ENCODE measurements around the gene NANS.

DNA sequence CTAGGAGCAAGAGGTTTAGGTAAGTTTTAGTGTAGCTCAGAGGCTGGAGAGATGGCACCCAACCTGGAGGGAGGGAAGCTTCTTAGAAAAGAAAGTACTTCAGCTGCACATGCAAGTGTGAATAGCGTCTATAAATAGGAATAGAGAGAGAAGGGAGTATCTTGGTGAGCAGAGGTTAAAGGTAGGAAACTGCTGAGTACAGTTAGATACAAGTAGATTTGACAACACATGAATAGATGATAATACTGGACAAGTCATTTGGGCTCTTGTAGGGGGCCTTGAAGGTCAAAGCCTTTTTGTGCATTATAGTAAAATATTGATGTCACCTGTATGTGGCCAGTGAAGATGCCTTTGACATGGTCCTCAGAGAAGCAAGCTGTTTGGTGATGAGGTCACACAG is 39.2 kb upstream of the NANS start:
- TF ChIP-seq, protein P1, sequence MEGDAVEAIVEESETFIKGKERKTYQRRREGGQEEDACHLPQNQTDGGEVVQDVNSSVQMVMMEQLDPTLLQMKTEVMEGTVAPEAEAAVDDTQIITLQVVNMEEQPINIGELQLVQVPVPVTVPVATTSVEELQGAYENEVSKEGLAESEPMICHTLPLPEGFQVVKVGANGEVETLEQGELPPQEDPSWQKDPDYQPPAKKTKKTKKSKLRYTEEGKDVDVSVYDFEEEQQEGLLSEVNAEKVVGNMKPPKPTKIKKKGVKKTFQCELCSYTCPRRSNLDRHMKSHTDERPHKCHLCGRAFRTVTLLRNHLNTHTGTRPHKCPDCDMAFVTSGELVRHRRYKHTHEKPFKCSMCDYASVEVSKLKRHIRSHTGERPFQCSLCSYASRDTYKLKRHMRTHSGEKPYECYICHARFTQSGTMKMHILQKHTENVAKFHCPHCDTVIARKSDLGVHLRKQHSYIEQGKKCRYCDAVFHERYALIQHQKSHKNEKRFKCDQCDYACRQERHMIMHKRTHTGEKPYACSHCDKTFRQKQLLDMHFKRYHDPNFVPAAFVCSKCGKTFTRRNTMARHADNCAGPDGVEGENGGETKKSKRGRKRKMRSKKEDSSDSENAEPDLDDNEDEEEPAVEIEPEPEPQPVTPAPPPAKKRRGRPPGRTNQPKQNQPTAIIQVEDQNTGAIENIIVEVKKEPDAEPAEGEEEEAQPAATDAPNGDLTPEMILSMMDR (conservative IDR thresholded peaks at IDR 0.05 in 1 of 2, IDR thresholded peaks at IDR 0.05 in 1 of 2; ENCODE audit: extremely low read depth in 1 of 2, insufficient read depth in 1 of 2, low read depth in 1 of 2, low read length in 2 of 2) = no peak
- TF ChIP-seq EZH2 (IDR thresholded peaks at IDR 0.05; ENCODE audit: borderline replicate concordance, low read length) = no peak

Measured in mammary epithelial cell (primary cell).